Spleen (tissue), 7 donors: ENCODE measurements around the gene NOG.

ENCODE experiments used
- POLR2A ChIP-seq, 3 donors: fragments of 450-650 bp; IDR thresholded peaks; one replicate each; pipeline ENCODE4 v1.5.1; 2017; ENCODE audit warnings: antibody characterized with exemption in 3 of 3, mild to moderate bottlenecking in 1 of 3
- POLR2AphosphoS5 ChIP-seq, 3 donors: sonication (generic); formaldehyde crosslinking; IDR thresholded peaks; one replicate each; pipeline ENCODE4 v1.5.1; 2017; ENCODE audit warnings: antibody characterized with exemption in 3 of 3
- TF ChIP-seq, protein P1 (sequence below), 11 experiments: fragments of 200-600 bp in 7 of 11; fragments of 450-650 bp in 4 of 11; sonication (generic) in 4 of 11; IDR thresholded peaks in 8 of 11; conservative IDR thresholded peaks in 3 of 11; 1 replicate in 7 of 11; 2 replicates in 4 of 11; pipeline versions ENCODE4 v1.4.0 to v1.8.0; 2016 to 2021; ENCODE audit warnings: antibody characterized with exemption in 11 of 11, inconsistent platforms in 4 of 11, mild to moderate bottlenecking in 1 of 11
- donor health status: DM: no; HTN: no; CAD: no; lungs with moderate emphysema.
- donor health status: DM: no; HTN: no; CAD: no.
- donor health status: DM: no; HTN: no; CAD: no.

DNA sequence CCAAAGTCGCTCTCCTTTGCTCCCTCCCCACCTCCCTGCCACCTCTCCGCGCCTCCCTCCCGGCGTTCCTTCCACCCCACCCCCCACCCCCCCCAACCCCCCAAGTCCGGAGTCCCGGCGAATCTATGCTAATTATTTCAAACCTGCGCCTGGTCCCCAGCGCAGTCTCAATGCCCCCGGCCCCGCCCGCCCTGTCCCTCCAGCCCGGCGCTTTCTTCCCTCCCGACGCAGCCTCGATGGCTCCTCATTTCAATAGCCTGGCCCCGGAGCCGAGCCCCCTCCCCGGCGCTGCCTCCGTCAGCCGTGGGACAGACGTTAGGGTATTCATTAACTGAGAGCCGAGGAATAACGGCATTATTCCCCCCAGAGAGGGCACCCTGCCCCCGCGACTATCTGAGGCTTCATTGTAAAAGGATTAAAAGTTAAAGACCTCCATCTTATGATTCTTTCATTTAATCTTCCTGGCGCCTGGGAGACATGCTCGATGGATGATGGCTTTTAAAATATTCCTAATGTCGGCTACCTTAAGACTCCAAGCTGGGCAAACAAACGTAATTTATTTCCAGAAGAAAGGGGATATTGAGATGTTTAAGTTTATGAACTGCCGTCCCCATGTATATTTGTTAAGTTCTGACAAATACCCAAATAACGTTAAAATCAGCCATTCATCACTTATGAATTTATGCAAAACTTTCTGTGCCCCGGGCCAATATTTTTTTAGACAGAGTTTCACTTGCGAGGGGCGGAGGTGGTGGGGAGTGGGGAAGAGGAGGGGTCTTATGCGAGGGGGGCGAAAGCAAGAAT, 3.4 kb downstream of the NOG start:
- TF ChIP-seq POLR2A (IDR thresholded peaks at IDR 0.05) = no peak
- TF ChIP-seq, protein P1, sequence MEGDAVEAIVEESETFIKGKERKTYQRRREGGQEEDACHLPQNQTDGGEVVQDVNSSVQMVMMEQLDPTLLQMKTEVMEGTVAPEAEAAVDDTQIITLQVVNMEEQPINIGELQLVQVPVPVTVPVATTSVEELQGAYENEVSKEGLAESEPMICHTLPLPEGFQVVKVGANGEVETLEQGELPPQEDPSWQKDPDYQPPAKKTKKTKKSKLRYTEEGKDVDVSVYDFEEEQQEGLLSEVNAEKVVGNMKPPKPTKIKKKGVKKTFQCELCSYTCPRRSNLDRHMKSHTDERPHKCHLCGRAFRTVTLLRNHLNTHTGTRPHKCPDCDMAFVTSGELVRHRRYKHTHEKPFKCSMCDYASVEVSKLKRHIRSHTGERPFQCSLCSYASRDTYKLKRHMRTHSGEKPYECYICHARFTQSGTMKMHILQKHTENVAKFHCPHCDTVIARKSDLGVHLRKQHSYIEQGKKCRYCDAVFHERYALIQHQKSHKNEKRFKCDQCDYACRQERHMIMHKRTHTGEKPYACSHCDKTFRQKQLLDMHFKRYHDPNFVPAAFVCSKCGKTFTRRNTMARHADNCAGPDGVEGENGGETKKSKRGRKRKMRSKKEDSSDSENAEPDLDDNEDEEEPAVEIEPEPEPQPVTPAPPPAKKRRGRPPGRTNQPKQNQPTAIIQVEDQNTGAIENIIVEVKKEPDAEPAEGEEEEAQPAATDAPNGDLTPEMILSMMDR (IDR thresholded peaks at IDR 0.05 in 8 of 11, conservative IDR thresholded peaks at IDR 0.05 in 3 of 11) = no peak
- TF ChIP-seq POLR2AphosphoS5 (IDR thresholded peaks at IDR 0.05) = no peak
